ENCODE results near the gene GGNBP2. TPM values are rescaled to one million over a fixed set of nuclear protein-coding genes. Genes with fewer than 3 reads are reported as not detected.

The GGNBP2 gene
- total RNA-seq, 2 experiments from 2014 or later = 64.7 to 67.1 TPM

DNA sequence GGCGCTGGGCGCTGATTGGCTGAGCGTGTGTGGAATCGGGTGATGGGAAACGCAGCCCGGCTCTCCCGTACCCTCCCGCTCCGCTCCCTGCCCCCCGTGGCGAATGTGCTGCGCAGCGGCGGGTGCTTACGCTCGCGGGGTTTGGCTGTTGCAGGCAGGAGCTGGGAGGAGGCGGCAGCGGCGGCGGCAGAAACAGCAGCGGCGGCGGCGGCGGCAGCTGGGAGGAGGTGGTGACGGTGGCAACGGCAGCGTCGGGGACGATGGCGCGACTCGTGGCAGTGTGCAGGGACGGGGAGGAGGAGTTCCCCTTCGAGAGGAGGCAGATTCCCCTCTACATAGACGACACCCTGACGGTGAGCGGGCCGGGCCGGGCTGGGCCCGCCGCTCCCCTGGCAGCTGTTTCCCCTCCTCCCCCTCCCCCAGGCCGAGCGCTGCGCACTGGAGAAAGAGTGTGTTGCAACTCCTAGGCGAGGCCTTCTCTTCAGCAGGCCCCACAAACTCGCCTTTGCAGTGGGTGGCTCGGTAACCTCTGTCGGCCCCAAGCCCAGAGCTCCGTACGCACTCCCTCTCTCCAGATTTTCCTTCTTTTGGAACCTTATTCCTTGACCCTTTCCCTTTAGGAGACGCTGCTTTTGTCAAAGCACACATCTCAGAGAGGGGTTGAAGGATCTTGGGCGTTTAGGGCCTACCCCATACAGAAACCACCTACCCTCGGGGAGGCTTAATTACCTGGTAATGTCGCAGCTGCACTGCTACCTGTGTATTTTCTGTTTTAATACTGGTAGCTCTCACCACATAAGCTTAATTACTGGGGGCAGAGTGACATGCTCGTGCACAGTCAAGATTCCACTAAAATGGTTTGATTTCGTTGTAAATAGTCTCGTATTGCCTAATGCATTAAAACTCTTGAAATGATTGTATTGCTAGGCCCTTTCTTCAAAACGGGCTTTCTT is 1.0 kb downstream of the GGNBP2 start:
- ChIA-PET CTCF (interaction anchor here (0.7 to 2.1 kb wide), 4 partner anchors 11 to 398 kb away, joined by 3 to 13 read pairs (median 3); partner anchors contain the start of genes MYO19 and PIGW), POLR2A (interaction anchor here (0.5 to 4.0 kb wide), 7 partner anchors 10 to 737 kb away, joined by 3 to 44 read pairs (median 3); partner anchors contain the start of genes MRM1, MYO19, PIGW and TAF15)

DNA sequence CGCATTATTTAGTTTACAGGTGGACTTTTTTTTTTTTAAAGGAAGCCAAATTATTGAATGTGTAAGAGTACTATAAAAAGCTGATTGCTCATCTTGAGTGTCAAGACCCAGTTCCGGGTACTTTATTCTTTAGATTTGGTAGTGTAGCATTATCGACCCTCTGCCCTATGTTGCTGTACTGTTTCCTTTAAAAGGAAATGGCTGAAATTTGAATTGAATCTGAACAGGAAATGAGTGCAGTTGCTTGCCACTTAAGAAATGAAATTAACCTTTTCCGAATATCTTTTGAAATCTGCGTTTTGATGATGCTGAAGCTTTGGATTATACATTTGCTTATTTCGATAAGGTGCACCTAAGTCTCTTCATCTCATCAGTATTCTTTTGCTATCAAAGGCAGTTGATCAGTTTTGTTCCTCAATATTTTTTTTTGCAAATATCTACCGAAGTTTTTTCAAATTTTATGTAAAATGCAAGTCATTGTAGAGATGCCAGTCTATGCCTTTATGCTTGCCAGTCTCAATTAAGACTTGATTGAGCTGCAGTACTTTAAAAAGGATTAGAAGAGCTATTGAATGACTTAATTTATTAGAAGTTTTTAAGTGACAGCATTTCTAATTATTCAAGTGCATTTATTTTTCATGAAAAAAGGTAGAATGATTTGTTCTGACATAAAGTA is 1.8 kb downstream of the GGNBP2 start:
- POLR2A ChIA-PET = interaction anchor here (0.5 to 4.0 kb wide), 4 partner anchors 10 to 56 kb away, joined by 3 to 44 read pairs (median 9); partner anchors contain the start of genes MRM1, MYO19 and PIGW
- CTCF ChIA-PET = interaction anchor here (0.7 to 2.1 kb wide), 4 partner anchors 11 to 397 kb away, joined by 3 to 13 read pairs (median 3); partner anchors contain the start of genes MYO19 and PIGW

DNA sequence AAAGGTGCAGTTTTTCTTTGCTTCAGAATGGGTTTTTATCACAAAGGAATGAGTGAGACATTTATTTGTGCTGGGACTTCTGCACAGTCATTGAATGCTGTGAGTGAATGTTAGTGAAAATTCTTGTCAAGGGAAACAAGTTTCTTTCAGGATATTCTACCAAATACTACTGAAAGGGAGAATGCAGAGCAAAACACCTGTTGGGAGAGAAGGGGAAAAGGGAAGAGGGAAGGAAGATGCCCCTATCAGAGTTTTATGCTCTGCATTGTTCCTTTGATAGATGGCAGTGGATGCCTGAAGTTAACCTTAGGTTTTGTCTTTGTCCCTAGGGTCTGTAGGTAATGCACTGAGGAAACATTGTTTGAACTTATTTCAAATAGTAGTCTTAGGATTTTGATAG is 3.1 kb downstream of the GGNBP2 start:
- ChIA-PET POLR2A (interaction anchor here (0.6 kb wide), 1 partner anchor 53 kb away, joined by 3 read pairs; no protein-coding TSS in a partner anchor), CTCF (interaction anchor here (0.6 kb wide), 1 partner anchor 14 kb away, joined by 4 read pairs; the partner anchor contains the start of genes MYO19 and PIGW)

DNA sequence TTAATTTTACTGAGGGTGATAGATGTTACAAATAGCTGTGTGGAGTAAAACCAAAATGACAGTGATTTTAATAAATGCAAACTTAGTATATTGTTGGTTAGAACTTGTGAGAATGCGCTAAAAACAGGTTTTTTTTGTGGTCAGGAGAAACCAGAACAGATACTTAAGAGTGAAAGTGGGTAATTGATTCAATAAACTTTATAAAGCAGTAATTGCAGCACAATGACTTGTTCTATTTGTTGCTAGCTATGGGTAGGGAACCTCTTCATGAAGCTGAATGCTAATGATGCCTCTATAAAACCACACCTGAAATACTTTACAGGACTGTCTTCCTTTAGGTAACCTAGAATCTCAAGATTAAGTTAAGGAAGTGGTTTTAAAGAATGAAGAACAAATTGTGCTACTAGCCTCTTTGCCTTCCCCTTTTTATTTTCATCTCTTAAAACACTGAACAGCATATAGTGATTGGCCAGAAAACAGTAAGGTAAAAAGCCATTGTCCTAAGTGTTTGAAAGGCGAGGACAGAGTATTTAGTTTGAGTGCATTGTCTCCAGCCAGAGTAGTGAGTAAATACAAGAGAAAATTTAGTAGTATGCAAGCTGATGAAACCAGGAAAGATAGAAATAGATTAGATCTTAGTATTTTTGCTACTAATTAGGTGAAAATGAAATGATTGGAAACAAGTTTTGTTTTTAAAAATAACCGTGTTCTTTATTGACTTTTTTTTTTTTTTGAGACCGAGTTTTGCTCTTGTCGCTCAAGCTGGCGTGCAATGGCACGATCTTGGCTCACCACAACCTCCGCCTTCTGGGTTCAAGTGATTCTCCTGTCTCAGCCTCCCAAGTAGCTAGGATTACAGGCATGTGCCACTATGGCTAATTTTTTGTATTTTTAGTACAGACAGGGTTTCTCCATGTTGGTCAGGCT is 6.0 kb downstream of the GGNBP2 start:
- CTCF ChIA-PET = no interaction called here

DNA sequence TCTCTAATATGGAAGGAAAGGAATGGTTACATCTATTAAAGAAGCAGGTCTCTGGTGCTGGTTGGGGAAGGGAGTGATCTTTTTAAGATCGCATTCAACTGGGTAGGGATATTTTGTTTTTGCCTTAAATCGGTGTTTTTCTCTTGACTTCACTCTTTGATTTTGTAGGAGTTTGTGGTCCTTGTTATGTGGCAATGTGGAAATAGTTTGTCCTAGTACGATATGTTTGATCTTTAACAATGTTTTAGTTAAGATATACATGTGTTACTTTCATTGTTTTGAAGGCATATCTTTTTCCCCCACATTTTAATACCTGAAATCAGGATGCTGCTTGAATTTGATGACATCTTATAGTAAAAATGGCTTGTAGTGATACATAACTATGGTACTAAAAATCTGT is 8.7 kb downstream of the GGNBP2 start:
- ChIA-PET CTCF (interaction anchor here (0.7 kb wide), 1 partner anchor 391 kb away, joined by 4 read pairs; no protein-coding TSS in a partner anchor), POLR2A (interaction anchor here (0.6 kb wide), 1 partner anchor 19 kb away, joined by 3 read pairs; the partner anchor contains the start of gene MYO19)

More for the DNA sequence above, 6.0 kb downstream of the GGNBP2 start:
- POLR2A ChIA-PET = interaction anchor here (0.6 to 1.1 kb wide), 5 partner anchors 15 to 96 kb away, joined by 3 to 4 read pairs (median 3); partner anchors contain the start of genes MRM1, MYO19 and PIGW

DNA sequence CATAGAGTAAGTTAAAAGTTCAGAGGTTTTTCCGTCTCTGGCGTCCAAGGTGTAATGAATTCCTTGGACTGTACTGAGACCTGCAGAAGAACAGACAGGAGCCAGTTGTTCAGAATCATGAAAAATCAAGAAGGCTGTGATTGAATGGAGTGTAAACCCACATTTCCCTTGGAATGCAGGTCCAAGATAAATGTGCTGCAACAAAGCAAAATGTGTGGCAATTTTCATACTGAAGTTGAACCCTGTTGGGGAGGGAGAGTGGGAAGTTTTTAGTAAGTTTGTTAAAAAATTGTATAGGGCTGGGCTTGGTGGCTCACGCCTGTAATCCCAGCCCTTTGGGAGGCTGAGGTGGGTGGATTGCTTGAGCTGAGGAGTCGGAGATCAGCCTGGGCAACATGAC is 21.4 kb downstream of the GGNBP2 start:
- ChIA-PET POLR2A (interaction anchor here (0.6 kb wide), 1 partner anchor 16 kb away, joined by 4 read pairs; no protein-coding TSS in a partner anchor), CTCF (interaction anchor here (0.9 kb wide), 1 partner anchor 27 kb away, joined by 4 read pairs; no protein-coding TSS in a partner anchor)

DNA sequence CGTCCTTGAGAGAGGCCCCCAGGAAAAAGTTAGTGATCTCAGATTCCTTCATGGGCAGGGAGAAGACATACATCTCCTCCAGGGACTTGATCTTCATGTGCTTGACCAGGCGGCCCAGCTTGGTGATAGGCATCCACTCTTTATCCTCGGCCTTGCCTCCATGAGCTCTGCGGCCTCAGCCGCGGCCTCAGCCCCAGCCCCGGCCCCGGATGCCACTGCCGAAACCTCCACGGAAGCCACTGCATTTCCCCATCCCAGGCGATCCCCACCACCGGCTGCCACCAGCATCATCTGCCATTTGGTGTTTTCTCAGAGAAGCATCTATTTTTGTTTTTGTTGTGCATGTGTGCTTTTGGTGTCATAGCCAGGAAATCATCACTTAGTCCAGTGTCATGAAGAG is 30.3 kb downstream of the GGNBP2 start:
- POLR2A ChIA-PET = interaction anchor here (0.6 kb wide), 1 partner anchor 379 kb away, joined by 11 read pairs; no protein-coding TSS in a partner anchor
- CTCF ChIA-PET = no interaction called here

DNA sequence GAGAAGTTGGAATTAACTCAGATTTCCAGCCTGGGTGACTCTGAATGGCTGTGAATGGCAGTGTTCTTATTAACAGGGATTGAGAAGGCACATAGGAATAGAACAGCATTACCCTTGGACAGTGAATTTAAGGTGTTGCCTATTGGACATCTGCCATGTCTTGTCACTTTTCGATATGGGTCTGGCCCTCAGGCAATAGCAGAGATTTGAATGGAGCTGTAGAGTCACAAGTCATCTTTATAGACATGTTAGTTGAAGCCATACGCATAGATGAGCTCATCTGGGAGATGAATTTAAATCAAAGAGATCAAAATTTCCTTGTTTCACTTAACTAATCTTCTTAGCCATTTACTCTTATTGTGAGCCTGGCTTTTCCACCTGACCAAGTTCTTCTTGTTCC is 32.1 kb downstream of the GGNBP2 start:
- CTCF ChIA-PET = no interaction called here
- POLR2A ChIA-PET = no interaction called here

DNA sequence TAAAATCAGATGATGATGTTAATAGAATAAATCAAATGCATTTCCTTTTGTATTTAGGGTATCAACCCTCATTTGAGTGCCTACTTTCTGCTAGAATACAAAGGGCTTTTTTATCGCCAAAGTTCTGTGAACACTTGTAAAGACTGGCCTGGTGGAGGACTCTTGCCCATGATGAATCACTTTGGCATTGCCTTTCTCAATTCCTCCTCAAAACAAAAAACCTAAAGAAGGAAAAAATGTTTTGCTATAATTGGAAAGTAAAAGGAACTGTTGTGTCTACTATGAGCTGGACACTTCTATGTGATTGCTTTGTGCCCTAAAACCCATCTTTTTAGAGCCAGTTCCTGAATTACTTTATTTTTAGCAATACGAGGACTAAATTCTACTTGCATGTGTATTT is 34.0 kb downstream of the GGNBP2 start:
- POLR2A ChIA-PET = interaction anchor here (1.1 kb wide), 1 partner anchor 20 kb away, joined by 3 read pairs; no protein-coding TSS in a partner anchor
- CTCF ChIA-PET = no interaction called here

DNA sequence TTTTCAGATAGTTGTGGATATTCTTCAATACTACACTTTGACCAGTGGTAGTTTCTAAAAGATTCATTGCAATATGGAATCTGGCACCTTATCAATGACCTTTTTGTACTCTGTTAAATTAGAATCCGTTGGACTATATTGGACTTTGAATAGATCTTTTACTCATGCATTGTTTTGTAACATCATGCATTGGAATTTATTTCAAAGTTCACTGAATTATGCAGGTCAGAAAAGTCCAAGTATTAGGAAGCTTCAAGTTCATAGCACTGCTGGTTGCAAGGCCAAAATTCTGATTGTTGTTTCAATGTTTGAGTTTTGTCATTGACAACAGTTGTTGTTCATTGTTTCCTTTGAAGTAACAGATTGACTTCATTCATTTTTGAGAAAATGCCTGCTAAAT is 39.1 kb downstream of the GGNBP2 start:
- POLR2A ChIA-PET = no interaction called here
- CTCF ChIA-PET = no interaction called here

DNA sequence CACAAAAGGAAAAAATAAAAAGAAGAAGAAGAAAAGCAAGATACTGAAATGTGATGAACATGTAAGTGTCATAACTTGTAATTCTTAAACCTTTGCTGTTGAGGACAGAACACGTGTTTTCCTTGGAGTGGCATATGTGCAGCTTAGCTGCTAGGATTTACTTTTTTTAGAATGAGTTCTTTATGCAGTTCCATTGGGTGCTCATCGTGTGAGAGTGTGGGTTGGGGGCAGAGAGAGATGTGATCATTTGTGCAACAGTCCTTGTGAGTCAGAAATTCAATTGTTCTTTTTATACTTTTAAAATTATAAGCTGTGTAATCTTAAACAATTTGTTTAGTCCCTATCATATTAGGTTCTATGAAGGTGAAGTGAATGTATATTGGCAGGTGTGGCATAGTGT is 41.4 kb downstream of the GGNBP2 start:
- POLR2A ChIA-PET = no interaction called here
- CTCF ChIA-PET = interaction anchor here (1.6 kb wide), 1 partner anchor 17 kb away, joined by 5 read pairs; no protein-coding TSS in a partner anchor

DNA sequence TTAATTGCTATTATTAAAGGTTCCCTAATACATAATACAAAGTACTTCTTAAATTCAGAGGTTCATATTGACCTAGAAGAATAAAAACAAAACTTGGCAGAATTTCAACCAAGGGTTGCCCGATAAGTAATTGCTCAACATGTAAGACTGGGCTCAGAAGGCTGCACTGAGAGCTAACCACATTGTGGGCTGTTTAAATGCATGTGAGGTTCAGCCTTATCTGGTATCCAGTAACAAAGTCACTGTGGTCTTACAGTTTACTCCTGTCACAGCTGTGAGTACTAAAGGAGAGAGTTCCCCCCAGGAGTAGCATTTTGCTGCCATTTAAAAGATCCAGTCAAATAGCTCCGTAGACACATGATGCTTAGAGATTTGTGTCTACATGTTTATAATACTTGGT is 45.4 kb downstream of the GGNBP2 start:
- CTCF ChIA-PET = interaction anchor here (1.2 kb wide), 1 partner anchor 11 kb away, joined by 3 read pairs; no protein-coding TSS in a partner anchor
- POLR2A ChIA-PET = no interaction called here

DNA sequence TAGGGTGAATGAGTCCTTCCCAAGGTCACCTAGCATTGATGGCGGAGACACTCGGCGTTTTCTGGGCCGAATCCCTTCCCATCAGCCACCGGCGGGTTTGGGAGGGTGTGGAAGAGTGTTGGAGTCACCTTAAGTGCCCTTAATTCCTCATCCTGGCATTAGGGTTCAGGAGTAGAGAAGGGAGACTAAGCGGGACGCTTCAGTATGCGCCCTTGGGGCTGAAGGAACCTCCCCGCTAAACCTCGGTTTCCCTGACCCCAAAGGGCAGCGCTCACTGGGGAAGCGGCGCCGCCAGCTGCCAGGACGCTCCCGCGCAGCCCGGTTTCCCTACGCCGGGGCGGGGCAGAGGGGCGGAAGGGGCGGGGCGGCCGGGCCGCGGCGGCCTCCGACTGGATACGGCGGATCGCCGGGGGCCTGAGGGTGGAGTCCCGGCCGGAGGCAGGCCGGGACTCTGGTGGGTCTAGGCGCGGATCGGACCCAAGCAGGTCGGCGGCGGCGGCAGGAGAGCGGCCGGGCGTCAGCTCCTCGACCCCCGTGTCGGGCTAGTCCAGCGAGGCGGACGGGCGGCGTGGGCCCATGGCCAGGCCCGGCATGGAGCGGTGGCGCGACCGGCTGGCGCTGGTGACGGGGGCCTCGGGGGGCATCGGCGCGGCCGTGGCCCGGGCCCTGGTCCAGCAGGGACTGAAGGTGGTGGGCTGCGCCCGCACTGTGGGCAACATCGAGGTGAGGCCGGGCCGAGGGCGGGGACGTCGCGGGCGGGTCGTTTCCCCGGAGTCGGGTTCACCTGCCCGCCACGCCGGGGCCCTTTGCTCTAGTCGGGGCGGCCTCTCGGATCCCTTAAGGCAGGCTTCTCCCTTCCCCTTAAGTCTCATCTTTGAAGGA is 47.0 kb downstream of the GGNBP2 start, which contains the start of gene DHRS11:
TSS of gene DHRS11 (plus strand) at position 446 of the 882 bp plus-strand sequence. CDS start at position 577, 131 bp downstream.
- ChIA-PET POLR2A (interaction anchor here (0.8 to 1.8 kb wide), 3 partner anchors 9 to 11 kb away, joined by 3 to 5 read pairs (median 3); partner anchors contain the start of gene MRM1), CTCF (interaction anchor here (2.6 kb wide), 1 partner anchor 11 kb away, joined by 11 read pairs; the partner anchor contains the start of gene MRM1)

DNA sequence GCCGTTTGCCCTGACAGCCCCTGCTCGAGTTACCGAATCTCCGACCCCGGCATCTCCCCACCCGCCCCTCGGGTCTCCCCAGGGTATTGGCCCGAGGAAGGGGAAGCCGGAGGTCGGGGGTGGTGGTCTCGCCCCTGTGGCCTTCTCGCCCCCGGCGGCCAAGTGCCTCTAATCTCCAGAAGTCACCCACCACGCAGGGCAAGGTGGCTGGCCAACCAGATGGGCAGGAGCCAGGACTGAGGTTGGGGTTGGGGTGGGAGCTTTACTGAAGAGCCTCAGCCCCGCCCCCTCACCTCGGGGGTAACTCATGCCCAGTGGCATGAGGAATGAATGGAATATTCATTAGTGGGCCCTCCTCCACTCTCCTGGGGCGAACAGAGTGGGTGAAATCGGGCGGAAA is 47.6 kb downstream of the GGNBP2 start:
- ChIA-PET POLR2A (interaction anchor here (0.6 to 1.8 kb wide), 4 partner anchors 10 to 814 kb away, joined by 3 to 5 read pairs (median 4); partner anchors contain the start of genes ACACA, MRM1 and TADA2A), CTCF (interaction anchor here (2.6 kb wide), 1 partner anchor 10 kb away, joined by 11 read pairs; the partner anchor contains the start of gene MRM1)

DNA sequence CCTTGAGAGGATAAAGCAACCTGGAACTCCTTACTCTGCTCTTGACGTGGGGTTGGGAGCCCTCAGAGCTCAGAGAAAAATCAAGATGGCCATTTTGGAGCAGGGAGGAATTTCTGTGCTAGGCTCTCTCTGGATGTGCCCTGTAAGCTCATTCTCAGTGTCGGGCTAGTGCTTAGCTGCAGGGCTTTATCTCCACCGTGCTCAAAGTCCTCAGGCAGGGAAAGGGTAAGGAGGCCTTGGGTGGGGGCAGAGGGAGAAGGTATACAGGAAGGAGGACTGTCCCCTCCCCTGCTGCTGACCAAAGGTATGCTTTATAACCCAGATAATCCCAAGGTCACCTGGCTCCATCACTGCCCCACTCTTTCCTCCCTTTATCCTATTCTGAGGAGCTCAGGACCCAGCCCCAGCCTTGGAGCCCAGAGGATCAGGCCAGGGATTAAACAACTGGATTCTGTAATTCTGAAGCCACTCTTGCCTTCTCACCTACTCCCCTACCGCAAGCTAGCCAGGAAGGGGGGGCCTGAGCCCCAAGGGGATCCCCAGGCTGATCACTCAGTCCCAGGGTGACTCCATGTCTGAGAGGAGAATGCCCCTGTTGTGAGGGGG is 48.1 kb downstream of the GGNBP2 start:
- ChIA-PET CTCF (interaction anchor here (0.6 to 2.6 kb wide), 3 partner anchors 10 to 114 kb away, joined by 4 to 11 read pairs (median 5); partner anchors contain the start of gene MRM1), POLR2A (interaction anchor here (0.6 to 1.8 kb wide), 4 partner anchors 9 to 814 kb away, joined by 3 to 5 read pairs (median 4); partner anchors contain the start of genes ACACA, MRM1 and TADA2A)

All from activated CD8-positive, alpha-beta memory T cell treated with anti-CD3 and anti-CD28 coated beads for 36 hours (primary cell).